ENCODE results near the gene ZNF341.
"Not testable (repeated sequence)": the region's sequence is repeated elsewhere in the genome, so short reads cannot be mapped to it uniquely, and the experiment has no call there.

The ZNF341 gene

DNA sequence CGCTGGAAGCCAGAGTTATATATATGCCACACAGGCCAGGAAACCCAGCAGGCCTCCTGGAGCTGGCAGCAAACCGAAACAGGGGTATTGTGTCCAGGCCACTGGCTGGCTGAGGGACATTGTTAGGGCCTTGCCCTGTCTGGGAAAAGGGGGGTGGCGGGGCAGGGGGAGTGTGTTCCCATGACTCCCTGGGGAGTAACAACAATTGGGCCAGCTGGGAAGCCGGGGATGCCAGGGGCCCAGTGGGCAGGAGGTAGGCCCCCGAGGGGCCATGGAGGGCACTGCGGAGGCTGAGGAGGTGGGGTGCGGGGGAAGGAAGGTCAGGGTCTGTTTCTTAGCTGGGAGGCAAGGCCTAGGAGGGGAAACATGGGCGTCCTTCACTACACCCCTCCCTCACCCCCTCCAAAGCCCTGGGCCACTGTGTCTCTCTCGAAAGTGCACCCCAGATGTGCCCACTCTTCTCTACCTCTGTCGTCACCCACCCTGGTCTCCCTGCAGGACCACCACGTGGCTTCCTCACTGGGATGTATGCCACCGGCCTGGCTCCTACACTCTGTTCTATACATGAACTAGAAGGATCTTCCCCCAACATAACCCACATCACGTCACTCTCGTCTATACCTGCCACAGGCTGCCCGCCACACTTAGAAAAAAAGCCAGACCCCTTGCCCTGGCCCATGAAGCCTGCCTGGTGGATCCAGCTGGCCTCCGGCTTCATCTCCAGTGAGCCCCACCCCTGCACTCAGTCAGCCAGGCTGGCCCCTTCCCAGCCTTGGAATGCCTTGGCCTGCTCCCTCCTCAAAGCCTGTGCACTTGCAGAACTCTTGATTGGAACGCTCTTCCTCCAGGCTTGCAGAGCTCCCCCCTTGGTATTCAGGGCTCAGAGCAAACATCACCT, 37.8 kb upstream of the ZNF341 start:
- DNase-seq (ENCODE audit: low read depth in 2 of 2): peak in 1 of 2 donors; percentile 20
- no peak for TF ChIP-seq CTCF (IDR thresholded peaks at IDR 0.05; ENCODE audit: low read depth, low read length)
- no peak overlapping the region for H3K4me3 ChIP-seq (replicated peaks in 1 of 2; ENCODE audit: low read depth in 2 of 2, low read length in 2 of 2)

- TF ChIP-seq CTCF (IDR thresholded peaks at IDR 0.05; ENCODE audit: low read depth, low read length): no peak
- H3K4me3 ChIP-seq (replicated peaks in 1 of 2; ENCODE audit: low read depth in 2 of 2, low read length in 2 of 2): no peak overlapping the region
- no peak for DNase-seq (ENCODE audit: low read depth in 2 of 2)
Measured at GRCh38 chr20:33694639-33695012, 37.2 kb upstream of the ZNF341 start.

DNA sequence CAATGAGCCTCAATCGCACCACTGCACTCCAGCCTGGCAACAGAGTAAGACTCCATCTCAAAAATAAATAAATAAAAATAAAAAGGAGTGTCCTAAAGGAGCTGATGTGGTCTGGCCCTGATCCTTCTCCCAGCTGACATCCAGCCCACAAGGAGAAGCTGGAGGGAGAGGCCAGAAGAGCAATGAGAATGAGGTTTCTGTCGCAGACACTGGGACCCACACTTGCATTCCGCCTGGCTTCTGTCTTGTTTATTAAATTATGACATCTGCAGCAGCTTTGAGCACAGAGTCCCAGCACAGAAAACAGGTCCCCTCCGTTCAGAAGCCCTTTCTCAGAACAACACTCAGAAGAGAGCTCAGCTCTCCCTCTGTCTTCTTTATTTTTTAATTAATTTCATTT, 35.3 kb upstream of the ZNF341 start:
- no peak for DNase-seq (ENCODE audit: low read depth in 2 of 2)
- no peak for TF ChIP-seq CTCF (IDR thresholded peaks at IDR 0.05; ENCODE audit: low read depth, low read length)
- H3K4me3 ChIP-seq (replicated peaks in 1 of 2; ENCODE audit: low read depth in 2 of 2, low read length in 2 of 2): no peak overlapping the region

- no peak for TF ChIP-seq CTCF (IDR thresholded peaks at IDR 0.05; ENCODE audit: low read depth, low read length)
- H3K4me3 ChIP-seq (replicated peaks in 1 of 2; ENCODE audit: low read depth in 2 of 2, low read length in 2 of 2): no peak overlapping the region
- DNase-seq (ENCODE audit: low read depth in 2 of 2): peak; percentile 48 to 74
Measured at GRCh38 chr20:33697129-33697528, 34.7 kb upstream of the ZNF341 start.

- H3K4me3 ChIP-seq (replicated peaks in 1 of 2; ENCODE audit: low read depth in 2 of 2, low read length in 2 of 2); DNase-seq (ENCODE audit: low read depth in 2 of 2): not testable (repeated sequence)
Measured at GRCh38 chr20:33698966-33699365, 32.8 kb upstream of the ZNF341 start.

GRCh38 chr20:33700696-33701441, 30.9 kb upstream of the ZNF341 start:
- not testable (repeated sequence) for DNase-seq (ENCODE audit: low read depth in 2 of 2); H3K4me3 ChIP-seq (replicated peaks in 1 of 2; ENCODE audit: low read depth in 2 of 2, low read length in 2 of 2)

DNA sequence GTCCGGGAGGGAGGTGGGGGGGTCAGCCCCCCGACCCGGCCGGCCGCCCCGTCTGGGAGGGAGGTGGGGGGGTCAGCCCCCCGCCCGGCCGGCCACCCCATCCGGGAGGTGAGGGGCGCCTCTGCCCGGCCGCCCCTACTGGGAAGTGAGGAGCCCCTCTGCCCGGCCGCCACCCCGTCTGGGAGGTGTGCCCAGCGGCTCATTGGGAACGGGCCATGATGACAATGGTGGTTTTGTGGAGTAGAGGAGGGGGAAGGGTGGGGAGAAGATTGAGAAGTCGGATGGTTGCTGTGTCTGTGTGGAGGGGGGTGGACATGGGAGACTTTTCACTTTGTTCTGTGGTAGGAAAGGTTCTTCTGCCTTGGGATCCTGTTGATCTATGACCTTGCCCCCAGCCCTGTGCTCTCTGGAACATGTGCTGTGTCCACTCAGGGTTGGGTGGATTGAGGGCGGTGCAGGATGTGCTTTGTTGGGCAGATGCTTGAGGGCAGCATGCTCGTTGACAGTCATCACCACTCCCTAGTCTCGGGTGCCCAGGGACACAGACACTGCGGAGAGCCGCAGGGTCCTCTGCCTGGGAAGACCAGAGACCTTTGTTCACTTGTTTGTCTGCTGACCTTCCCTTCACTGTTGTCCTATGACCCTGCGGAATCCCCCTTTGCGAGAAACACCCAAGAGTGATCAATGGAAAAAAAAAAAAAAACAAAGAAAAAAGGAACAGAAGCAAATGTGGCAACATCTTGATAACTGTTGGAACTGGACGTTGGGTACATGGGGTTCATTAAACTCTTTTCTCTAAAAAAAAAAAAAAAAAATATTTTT, 30.0 kb upstream of the ZNF341 start:
- DNase-seq (ENCODE audit: low read depth in 2 of 2): no peak
- no peak overlapping the region for H3K4me3 ChIP-seq (replicated peaks in 1 of 2; ENCODE audit: low read depth in 2 of 2, low read length in 2 of 2)
- no peak for TF ChIP-seq CTCF (IDR thresholded peaks at IDR 0.05; ENCODE audit: low read depth, low read length)

Data from cardiac fibroblast (primary cell).